NT2/D1 (cell line): ENCODE measurements around the gene CDC73.

ENCODE experiments used
- SUZ12 ChIP-seq: IDR thresholded peaks from 2 replicates; pipeline ENCODE4 v1.6.1; 2011; ENCODE audit not compliant: insufficient read length, insufficient read depth; ENCODE audit errors: extremely low read depth
- YY1 ChIP-seq: IDR thresholded peaks from 2 replicates; pipeline ENCODE4 v1.6.1; 2011; ENCODE audit not compliant: insufficient read length, insufficient read depth

GRCh38 chr1:193264313-193265065 is 142.7 kb downstream of the CDC73 start:
- TF ChIP-seq YY1 (no peak), SUZ12 (no peak)
